ENCODE data around the gene NGEF.

DNA sequence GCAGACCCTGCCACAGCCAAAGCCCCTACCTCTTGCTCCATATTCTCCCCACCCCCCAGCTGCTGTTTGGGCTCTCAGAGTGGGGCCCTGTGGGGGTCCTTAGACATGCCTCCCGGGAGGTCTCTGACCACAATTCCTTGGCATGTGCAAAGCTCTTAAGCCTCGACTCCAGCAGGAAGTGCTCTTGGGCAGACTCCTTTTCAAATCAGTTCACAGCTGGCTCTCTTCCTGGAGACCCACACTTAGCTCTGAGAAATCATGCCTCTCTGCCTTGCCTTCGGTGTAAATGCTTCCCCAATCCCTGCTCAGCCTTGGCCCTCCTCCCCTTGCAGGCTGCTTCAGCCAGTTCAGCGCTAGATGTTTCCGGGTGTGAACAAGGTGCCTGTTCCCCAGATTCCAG lies 46.9 kb downstream of the NGEF start:
- TF ChIP-seq, protein P1, sequence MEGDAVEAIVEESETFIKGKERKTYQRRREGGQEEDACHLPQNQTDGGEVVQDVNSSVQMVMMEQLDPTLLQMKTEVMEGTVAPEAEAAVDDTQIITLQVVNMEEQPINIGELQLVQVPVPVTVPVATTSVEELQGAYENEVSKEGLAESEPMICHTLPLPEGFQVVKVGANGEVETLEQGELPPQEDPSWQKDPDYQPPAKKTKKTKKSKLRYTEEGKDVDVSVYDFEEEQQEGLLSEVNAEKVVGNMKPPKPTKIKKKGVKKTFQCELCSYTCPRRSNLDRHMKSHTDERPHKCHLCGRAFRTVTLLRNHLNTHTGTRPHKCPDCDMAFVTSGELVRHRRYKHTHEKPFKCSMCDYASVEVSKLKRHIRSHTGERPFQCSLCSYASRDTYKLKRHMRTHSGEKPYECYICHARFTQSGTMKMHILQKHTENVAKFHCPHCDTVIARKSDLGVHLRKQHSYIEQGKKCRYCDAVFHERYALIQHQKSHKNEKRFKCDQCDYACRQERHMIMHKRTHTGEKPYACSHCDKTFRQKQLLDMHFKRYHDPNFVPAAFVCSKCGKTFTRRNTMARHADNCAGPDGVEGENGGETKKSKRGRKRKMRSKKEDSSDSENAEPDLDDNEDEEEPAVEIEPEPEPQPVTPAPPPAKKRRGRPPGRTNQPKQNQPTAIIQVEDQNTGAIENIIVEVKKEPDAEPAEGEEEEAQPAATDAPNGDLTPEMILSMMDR (IDR thresholded peaks at IDR 0.05) = no peak
- no peak for TF ChIP-seq POLR2A (IDR thresholded peaks at IDR 0.05)

Measured in uterus (tissue), 2 donors.